Brain pericyte (primary cell): ENCODE results near the gene STIP1.

ENCODE experiments used
- DNase-seq: peaks from one replicate; pipeline ENCODE4 v3.0.0-alpha.2; 2012; ENCODE audit warnings: low read depth, low spot score

Gene STIP1

DNA sequence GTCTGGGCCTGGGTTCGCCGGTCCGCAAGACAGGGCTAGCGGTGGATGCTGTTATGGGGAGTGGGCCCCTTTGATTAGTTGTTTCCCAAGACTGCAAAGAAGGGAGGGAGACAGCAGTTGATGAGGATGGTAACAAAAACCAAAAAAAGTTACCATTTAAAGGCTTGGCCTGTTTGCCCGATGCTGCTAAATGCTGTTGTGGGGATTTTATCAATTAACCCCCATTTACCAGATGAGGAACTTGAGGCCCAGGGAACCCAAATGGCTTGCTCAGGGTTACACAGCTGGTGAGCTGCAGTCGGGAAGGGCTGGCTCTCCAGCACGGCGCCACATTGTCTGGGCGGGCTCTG, 36.7 kb downstream of the STIP1 start:
- DNase-seq = no peak

DNA sequence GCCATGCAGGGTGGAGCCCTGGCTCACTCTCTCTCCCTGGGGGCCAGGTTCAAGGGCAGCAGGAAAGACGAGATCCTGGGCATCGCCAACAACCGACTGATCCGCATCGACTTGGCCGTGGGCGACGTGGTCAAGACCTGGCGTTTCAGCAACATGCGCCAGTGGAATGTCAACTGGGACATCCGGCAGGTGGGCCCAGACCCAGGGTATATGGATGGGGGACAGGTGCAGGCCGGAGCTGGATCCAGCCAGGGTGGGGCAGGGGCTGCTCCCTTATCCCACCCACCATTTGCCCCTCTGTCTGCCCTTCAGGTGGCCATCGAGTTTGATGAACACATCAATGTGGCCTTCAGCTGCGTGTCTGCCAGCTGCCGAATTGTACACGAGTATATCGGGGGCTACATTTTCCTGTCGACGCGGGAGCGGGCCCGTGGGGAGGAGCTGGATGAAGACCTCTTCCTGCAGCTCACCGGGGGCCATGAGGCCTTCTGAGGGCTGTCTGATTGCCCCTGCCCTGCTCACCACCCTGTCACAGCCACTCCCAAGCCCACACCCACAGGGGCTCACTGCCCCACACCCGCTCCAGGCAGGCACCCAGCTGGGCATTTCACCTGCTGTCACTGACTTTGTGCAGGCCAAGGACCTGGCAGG, 37.2 kb downstream of the STIP1 start:
- no peak for DNase-seq

DNA sequence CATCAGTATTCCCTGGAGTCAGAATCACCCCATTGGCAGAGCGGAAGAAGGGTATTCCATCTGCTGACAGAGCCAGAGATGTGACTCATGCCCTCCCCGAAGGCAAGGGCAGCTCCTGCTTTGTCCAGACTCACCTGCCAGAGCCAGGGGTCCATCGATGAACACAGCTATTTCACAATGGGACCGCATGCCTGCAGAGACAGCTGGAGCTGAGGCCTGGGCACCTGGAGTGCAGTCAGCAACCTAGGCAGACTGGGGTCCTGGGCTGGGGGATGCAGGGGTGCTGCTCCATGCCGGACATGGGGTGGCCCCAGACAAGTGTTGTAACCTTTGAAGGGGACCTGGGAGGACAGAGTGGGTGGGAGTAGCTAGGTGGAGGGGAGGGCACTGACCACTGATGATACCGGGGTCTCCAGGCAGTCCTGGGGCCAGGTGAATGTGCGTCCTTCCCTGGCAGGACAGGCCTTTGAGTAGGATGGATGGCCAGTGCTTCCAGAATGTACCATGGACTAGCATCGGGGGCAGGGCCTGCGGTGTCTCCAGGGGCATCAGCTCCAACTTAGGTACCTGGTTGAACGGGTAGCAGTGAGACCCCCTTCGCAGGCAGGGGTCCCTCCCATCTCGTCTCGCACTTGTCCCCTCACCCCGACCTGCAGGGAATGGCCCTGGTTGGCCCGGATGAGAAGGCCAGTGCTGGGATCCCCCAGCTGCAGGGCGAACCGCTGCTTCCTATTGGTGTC, 38.4 kb downstream of the STIP1 start:
- no peak for DNase-seq

- no peak for DNase-seq
Observed at GRCh38 chr11:64224891-64225607, 39.1 kb downstream of the STIP1 start.

DNA sequence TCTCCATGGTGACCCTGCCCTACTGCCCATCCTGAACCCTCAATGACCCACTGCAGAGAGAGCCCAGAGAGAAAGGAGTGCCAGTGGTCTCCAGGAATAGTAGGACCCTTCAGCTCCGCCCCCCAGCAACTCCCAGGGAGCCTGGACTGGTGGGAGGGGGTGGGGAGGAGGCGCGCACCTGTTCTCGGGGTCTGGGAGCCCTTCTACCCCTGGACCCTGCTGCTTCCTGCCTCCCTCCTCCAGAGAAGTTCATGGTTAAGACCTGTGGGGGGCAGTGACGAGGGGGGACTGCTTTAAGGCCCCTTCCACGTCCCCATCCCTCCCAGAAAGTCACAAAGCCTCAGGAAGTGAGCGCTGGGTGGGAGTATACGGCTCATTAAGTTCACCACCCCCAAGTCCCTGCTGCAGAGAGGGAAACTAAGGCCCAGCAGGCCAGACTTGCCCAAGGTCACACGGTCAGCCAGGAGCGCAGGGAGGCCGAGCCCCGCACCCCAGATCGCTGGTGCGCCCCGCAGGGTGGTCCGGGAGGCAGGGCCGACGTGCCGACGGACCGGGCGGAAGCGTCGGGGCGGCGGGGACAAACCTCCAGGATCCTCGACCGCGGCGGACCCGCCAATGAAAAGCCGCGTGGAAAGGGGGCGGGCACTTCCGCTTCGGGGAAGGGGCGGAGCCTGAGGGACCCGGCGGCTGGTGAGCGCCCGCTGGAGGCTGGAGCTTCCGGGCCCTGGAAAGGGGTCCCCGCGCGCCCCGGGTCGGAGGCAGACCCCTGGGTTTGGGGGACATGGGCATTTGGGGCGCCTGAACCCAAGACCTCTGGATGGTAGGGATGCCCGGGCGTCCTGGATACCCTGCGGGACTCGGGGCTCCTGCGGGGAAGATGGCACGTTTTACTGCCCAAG, 39.9 kb downstream of the STIP1 start, which contains the start of the genes NUDT22 and TRPT1:
Gene NUDT22 (plus strand): TSS at position 667 of the 899 bp plus-strand sequence. CDS start 379 bp downstream, outside the sequence.
Gene TRPT1 (minus strand): TSS at position 579 of the 899 bp plus-strand sequence. CDS start 326 bp downstream, at position 253.
- DNase-seq = no peak

- DNase-seq = no peak
Observed at GRCh38 chr11:64226507-64227051, 40.6 kb downstream of the STIP1 start.

DNA sequence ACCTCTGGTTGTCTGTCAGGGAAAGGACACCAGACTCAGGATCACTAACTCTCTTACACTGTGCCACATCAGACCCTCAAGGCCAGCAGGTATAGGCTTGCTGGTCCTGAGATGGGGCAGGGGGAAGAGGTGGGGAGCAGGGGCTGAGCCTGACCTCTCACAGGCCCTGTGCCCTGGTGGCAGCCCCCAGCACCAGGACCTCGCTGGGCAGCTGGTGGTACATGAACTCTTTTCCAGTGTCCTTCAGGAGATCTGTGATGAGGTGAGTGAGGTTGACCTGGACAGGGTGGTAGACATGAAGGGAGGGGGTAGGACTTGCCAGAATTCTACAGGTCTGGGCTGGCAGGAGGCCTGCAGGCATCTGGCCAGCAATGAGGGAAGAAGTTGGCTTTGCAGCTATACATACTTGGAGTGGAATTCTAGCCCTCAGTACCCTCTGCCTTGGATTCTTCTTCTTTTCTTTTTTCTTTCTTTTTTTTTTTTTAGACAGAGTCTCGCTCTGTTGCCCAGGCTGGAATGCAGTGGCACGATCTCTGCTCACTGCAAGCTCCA, 41.5 kb downstream of the STIP1 start:
- DNase-seq = no peak

GRCh38 chr11:64229090-64229743, 43.2 kb downstream of the STIP1 start:
- no peak for DNase-seq

DNA sequence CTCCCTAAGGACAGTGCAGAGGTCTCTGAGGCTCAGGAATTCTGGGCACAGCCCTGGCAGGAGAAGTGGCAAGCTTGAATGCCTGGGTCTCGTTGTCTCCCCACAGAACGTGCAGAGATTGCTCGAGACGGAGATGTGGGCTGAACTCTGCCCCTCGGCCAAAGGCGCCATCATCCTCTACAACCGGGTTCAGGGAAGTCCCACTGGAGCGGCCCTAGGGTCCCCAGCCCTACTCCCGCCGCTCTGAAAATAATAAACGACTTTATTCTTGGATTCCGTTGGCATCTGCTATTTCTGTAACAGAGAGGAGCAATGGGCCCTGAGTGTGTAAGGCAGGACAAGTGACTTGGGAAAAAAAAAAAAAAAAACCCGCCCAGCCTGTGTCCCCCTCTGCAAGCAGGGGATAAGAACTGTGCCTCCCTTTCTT, 43.8 kb downstream of the STIP1 start:
- DNase-seq = no peak

DNA sequence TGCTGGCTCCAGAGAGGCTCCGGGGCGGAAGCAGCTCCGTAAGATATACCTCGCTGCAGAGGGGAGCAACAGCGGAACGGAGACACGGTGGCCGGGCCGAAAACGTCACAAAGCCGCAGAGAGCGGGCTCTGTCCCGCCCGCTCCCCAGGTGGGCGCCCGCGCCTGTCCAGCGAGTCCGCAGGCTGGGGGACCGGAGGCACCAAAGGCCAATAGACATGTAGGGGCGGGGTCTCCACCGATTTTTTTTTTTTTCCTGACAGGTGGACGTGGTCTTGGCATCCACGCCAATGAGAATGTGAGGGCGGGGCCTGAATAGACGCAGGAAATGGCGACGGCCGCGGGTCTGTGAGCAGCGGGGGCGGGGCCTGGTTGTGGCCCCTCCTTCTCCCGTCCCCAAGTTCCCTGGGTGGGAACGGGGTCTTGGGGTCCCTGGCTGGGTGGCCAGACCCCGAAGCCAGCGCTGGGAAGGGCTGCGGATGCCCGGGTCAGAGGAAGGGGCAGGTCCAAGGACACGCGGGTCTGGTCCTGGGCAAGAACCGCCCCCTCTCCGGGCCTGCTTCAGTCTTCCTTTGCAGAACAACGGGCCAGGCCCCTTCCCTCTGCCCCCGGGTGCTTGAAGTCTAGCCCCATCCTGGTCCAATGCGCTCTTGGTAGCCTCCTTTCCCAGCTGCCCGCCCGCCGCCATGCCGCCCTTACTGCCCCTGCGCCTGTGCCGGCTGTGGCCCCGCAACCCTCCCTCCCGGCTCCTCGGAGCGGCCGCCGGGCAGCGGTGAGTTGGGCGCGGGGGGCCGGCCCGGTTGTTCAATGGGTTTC, 44.4 kb downstream of the STIP1 start, which contains the start of gene DNAJC4:
Gene DNAJC4 (plus strand): TSS at position 378 of the 814 bp plus-strand sequence. CDS start 307 bp downstream, at position 685.
- DNase-seq = peak; percentile 57

GRCh38 chr11:64230985-64231365, 45.0 kb downstream of the STIP1 start:
- DNase-seq = no peak

GRCh38 chr11:64231546-64231945, 45.6 kb downstream of the STIP1 start:
- no peak for DNase-seq

DNA sequence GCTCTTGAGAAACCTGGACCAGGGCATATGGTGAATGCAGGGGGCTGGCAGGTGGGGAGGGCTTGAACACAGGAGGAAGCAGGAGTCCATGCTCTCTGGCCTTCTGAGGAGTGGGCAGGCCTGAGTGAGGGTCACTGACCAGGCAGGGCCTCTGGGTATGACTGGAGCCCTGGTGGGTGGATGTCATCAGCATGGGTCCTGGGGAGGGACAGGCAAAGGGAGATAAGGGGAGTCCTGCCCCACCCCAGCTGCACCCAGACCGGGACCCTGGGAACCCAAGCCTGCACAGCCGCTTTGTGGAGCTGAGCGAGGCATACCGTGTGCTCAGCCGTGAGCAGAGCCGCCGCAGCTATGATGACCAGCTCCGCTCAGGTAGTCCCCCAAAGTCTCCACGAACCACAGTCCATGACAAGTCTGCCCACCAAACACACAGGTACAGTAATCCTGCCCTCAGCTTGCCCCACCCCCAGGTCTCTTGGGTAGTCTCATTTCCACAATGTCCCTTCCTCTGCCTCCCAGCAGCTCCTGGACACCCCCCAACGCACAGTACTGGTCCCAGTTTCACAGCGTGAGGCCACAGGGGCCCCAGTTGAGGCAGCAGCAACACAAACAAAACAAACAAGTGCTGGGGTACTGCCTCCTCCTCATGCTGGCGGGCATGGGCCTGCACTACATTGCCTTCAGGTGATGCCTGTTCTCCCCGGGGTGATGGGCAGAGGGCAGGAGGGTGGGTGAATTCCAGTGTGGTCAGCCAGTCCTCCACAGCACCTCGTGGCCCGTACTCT, 46.4 kb downstream of the STIP1 start:
- no peak for DNase-seq

DNA sequence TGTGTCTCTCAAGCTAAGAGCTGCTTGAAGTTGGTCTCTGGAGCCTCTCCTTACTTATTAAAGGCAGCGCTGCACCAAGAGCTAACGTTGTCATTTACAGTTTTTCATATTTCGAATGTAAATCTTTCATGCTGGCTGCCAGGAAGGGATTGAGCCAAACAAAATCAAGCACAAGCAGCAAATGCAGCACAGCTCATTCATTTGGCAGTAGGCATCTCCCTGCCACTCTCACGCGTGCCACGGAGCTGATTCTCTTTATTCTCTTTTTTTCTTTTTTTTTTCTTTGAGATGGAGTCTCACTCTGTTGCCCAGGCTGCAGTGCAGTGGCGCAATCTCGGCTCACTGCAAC, 47.0 kb downstream of the STIP1 start:
- DNase-seq = no peak

DNA sequence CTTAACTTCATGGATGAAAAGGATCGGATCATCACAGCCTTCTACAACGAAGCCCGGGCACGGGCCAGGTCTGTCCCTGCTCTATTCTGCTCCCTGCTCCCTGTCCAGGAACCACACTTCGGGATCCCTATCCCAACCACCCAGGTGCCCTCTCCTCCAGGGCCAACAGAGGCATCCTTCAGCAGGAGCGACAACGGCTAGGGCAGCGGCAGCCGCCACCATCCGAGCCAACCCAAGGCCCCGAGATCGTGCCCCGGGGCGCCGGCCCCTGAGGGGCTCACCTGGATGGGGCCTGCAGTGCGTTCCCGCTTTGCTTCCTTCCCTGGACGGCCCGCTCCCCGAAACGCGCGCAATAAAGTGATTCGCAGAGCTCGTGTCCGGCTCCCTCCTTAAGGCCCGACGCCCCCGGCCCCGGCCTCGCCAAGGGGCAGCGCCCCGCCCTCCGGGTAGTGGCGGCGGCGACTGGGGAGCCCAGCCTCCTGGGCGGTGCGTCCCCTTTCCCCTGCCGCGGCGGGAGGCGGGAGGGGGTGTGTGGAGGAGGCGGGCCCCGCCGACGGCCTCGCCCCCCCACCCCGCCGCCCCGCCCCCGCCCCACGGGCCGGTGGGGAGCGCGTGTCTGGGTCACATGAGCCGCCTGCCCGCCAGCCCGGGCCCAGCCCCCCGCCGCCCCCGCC, 48.1 kb downstream of the STIP1 start, which contains the start of gene VEGFB:
Gene VEGFB (plus strand): TSS at position 672 of the 674 bp plus-strand sequence. CDS start 250 bp downstream, outside the sequence.
- DNase-seq = no peak

GRCh38 chr11:64234647-64235379, 48.8 kb downstream of the STIP1 start:
- DNase-seq = no peak
